ENCODE measurements around the gene SRD5A1. TPM values are rescaled to one million over a fixed set of nuclear protein-coding genes. Genes with fewer than 3 reads are reported as not detected.

Gene SRD5A1
- total RNA-seq, 1 donor from 2014 or later = 31.3 TPM

DNA sequence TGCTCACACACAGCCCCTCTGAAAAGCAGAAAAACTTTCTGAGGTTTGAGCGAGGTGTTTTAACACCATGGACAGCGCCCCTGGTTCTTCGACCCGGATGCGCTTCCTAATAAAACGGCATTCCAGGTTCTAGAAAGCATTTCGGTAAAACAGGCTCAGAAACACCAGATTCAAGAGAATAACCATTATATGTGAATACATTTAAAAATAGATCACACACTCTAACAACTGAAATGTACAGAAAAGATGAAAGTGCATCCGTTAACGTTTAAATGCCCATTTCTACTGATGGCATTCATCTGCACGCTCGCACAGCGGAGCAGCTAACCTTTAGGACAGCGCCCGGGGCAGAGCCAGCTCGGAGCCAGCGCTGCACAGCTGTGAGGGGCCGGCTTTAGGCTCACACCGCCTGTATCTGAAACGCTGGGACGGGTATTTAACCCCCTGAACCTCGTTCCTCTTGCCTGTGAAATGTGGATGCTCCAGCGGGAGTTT is 53.7 kb downstream of the SRD5A1 start:
- H3K27me3 Mint-ChIP-seq (ENCODE audit: low read depth) = peaks cover 69% of the 10 kb centered on the region
- no peaks in the 10 kb centered on the region for H3K9me3 Mint-ChIP-seq
- DNase-seq (ENCODE audit: low read depth, low spot score) = peak; percentile 56
- TF ChIP-seq, protein P1, sequence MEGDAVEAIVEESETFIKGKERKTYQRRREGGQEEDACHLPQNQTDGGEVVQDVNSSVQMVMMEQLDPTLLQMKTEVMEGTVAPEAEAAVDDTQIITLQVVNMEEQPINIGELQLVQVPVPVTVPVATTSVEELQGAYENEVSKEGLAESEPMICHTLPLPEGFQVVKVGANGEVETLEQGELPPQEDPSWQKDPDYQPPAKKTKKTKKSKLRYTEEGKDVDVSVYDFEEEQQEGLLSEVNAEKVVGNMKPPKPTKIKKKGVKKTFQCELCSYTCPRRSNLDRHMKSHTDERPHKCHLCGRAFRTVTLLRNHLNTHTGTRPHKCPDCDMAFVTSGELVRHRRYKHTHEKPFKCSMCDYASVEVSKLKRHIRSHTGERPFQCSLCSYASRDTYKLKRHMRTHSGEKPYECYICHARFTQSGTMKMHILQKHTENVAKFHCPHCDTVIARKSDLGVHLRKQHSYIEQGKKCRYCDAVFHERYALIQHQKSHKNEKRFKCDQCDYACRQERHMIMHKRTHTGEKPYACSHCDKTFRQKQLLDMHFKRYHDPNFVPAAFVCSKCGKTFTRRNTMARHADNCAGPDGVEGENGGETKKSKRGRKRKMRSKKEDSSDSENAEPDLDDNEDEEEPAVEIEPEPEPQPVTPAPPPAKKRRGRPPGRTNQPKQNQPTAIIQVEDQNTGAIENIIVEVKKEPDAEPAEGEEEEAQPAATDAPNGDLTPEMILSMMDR (conservative IDR thresholded peaks at IDR 0.05) = no peak
- H3K36me3 Mint-ChIP-seq (ENCODE audit: low read depth) = no peaks in the 10 kb centered on the region
- H3K27ac Mint-ChIP-seq (ENCODE audit: unreplicated experiment) = no peak overlapping the region
- H3K4me1 Mint-ChIP-seq = peaks cover 11% of the 10 kb centered on the region
- peak overlapping the region; percentile 16 for H3K4me3 Mint-ChIP-seq

DNA sequence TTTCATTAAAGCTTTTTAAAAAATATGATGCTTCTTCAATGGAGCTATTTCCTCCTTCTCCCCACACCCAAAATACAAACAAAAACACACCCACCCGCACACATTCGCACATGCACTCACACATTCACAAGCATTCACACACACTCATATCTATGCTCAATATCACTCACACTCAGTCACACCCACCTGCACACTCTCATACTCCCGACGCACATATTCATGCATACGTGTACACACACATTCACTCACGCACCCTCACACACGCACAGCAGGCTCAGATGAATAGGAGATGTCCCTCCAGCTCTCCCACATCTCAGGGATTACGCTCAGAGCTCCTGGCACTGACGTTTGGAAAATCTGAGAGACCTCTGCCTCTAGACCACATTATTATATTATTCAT is 54.3 kb downstream of the SRD5A1 start:
- DNase-seq (ENCODE audit: low read depth, low spot score) = no peak
- no peaks in the 10 kb centered on the region for H3K36me3 Mint-ChIP-seq (ENCODE audit: low read depth)

DNA sequence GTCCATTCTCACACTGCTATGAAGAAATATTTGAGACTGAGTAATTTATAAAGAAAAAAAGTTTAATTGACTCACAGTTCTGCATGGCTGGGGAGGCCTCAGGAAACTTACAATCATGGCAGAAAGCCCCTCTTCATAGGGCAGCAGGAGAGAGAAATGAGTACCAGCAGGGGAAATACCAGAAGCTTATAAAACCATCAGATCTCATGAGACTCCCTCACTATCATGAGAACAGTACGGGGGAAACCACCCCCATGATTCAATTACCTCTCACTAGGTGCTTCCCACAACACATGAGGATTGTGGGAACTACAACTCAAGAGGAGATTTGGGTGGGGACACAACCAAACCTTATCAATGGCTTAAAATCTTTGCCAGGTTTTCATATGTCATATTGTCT is 59.7 kb downstream of the SRD5A1 start:
- DNase-seq (ENCODE audit: low read depth, low spot score) = no peak
- peaks cover 61% of the 10 kb centered on the region for H3K27me3 Mint-ChIP-seq (ENCODE audit: low read depth)
- H3K4me1 Mint-ChIP-seq = no peaks in the 10 kb centered on the region
- H3K36me3 Mint-ChIP-seq (ENCODE audit: low read depth) = no peaks in the 10 kb centered on the region
- no peak overlapping the region for H3K27ac Mint-ChIP-seq (ENCODE audit: unreplicated experiment)
- no peaks in the 10 kb centered on the region for H3K9me3 Mint-ChIP-seq
- H3K4me3 Mint-ChIP-seq = no peak overlapping the region
- TF ChIP-seq, protein P1 (conservative IDR thresholded peaks at IDR 0.05) = no peak

More for the DNA sequence above, 54.3 kb downstream of the SRD5A1 start:
- peaks cover 71% of the 10 kb centered on the region for H3K27me3 Mint-ChIP-seq (ENCODE audit: low read depth)
- peak overlapping the region; percentile 16 for H3K4me3 Mint-ChIP-seq
- H3K9me3 Mint-ChIP-seq = no peaks in the 10 kb centered on the region
- H3K27ac Mint-ChIP-seq (ENCODE audit: unreplicated experiment) = no peak overlapping the region
- H3K4me1 Mint-ChIP-seq = peaks cover 11% of the 10 kb centered on the region
- TF ChIP-seq, protein P1 (conservative IDR thresholded peaks at IDR 0.05) = no peak

DNA sequence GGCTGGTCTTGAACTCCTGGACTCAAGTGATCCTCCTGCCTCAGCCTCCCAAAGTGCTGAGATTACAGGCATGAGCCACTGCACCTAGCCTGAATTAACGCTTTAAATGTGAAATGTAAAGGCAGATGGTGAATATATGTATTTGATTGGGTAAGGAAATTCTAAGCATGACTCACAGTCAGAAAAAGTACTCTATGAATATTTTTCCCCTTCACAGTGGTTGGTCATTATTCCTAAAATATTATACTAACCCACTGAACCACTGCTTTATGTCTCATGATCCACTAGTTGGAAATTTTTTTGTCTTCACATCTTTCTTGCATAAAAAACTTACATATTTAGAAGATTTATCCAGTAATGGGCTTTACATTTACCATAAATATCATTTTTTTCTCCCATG is 65.5 kb downstream of the SRD5A1 start:
- peaks cover 42% of the 10 kb centered on the region for H3K27me3 Mint-ChIP-seq (ENCODE audit: low read depth)
- H3K27ac Mint-ChIP-seq (ENCODE audit: unreplicated experiment) = no peak overlapping the region
- no peaks in the 10 kb centered on the region for H3K36me3 Mint-ChIP-seq (ENCODE audit: low read depth)
- TF ChIP-seq, protein P1 (conservative IDR thresholded peaks at IDR 0.05) = no peak
- H3K9me3 Mint-ChIP-seq = no peaks in the 10 kb centered on the region
- no peak for DNase-seq (ENCODE audit: low read depth, low spot score)
- H3K4me1 Mint-ChIP-seq = peaks cover 19% of the 10 kb centered on the region
- no peak overlapping the region for H3K4me3 Mint-ChIP-seq

DNA sequence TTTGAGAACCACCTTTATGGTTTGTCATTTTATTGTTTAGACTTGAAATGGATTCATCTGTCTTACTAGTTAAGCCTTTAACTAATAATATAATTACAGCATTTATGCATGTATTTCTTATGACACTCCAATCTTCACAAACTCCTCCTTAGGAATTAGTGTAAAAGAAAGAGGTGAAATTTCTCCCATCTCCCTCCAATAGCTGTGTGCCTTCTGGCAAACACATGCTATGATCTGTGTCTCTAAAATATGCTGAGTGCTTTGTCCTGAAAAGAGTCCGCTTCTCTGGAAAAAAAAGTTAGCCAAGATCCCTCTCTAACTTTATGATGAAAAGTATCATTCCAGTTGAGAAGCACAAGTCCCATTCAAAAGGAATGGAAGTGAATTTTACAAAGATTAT is 66.1 kb downstream of the SRD5A1 start:
- H3K9me3 Mint-ChIP-seq = no peaks in the 10 kb centered on the region
- H3K4me1 Mint-ChIP-seq = peaks cover 19% of the 10 kb centered on the region
- no peaks in the 10 kb centered on the region for H3K36me3 Mint-ChIP-seq (ENCODE audit: low read depth)
- no peak overlapping the region for H3K27ac Mint-ChIP-seq (ENCODE audit: unreplicated experiment)
- no peak for DNase-seq (ENCODE audit: low read depth, low spot score)
- no peak overlapping the region for H3K4me3 Mint-ChIP-seq
- H3K27me3 Mint-ChIP-seq (ENCODE audit: low read depth) = peaks cover 36% of the 10 kb centered on the region
- TF ChIP-seq, protein P1 (conservative IDR thresholded peaks at IDR 0.05) = no peak
